ENCODE results near the gene UBE2I. TPM values are rescaled to one million over a fixed set of nuclear protein-coding genes. Genes with fewer than 3 reads are reported as not detected.

The UBE2I gene
- total RNA-seq, 2 donors from 2014 or later: 68.2 to 76.1 TPM

GRCh38 chr16:1330260-1330914 is 21.0 kb downstream of the UBE2I start:
- no peak for DNase-seq (ENCODE audit: low spot score)
- no peak overlapping the region for H3K4me3 ChIP-seq
- H3K36me3 ChIP-seq: peaks cover 1% of the 10 kb centered on the region
- H3K27ac ChIP-seq: no peak overlapping the region
- H3K4me1 ChIP-seq (ENCODE audit: control insufficient read depth in 1 of 2, low read depth in 2 of 2): peaks cover 12 to 26% of the 10 kb centered on the region in 2 donors
- TF ChIP-seq CTCF (IDR thresholded peaks at IDR 0.05): peak; percentile 24
- peaks cover 10% of the 10 kb centered on the region for H3K27me3 ChIP-seq (replicated peaks; ENCODE audit: insufficient read depth)
- ATAC-seq (ENCODE audit: insufficient number of reproducible peaks, low FRiP score, low read depth): no peak
- peaks cover 5% of the 10 kb centered on the region for H3K9me3 ChIP-seq

- ATAC-seq (ENCODE audit: insufficient number of reproducible peaks, low FRiP score, low read depth) (no peak), DNase-seq (ENCODE audit: low spot score) (no peak)
- peaks cover 5% of the 10 kb centered on the region for H3K9me3 ChIP-seq
- H3K4me3 ChIP-seq: peak overlapping the region; percentile 56
- TF ChIP-seq CTCF (IDR thresholded peaks at IDR 0.05): no peak
- H3K4me1 ChIP-seq (ENCODE audit: control insufficient read depth in 1 of 2, low read depth in 2 of 2): peaks cover 12 to 26% of the 10 kb centered on the region in 2 donors
- H3K27ac ChIP-seq: no peak overlapping the region
- H3K27me3 ChIP-seq (replicated peaks; ENCODE audit: insufficient read depth): peaks cover 10% of the 10 kb centered on the region
- H3K36me3 ChIP-seq: no peaks in the 10 kb centered on the region
These were observed 21.7 kb downstream of the UBE2I start for GRCh38 chr16:1330931-1331711.

GRCh38 chr16:1331712-1332617 is 22.5 kb downstream of the UBE2I start:
- H3K27ac ChIP-seq: no peak overlapping the region
- peaks cover 5% of the 10 kb centered on the region for H3K9me3 ChIP-seq
- peaks cover 10% of the 10 kb centered on the region for H3K27me3 ChIP-seq (replicated peaks; ENCODE audit: insufficient read depth)
- no peaks in the 10 kb centered on the region for H3K36me3 ChIP-seq
- ATAC-seq (ENCODE audit: insufficient number of reproducible peaks, low FRiP score, low read depth): no peak
- DNase-seq (ENCODE audit: low spot score): no peak
- H3K4me1 ChIP-seq (ENCODE audit: control insufficient read depth in 1 of 2, low read depth in 2 of 2): peaks cover 12 to 26% of the 10 kb centered on the region in 2 donors
- no peak for TF ChIP-seq CTCF (IDR thresholded peaks at IDR 0.05)
- peak overlapping the region; percentile 56 for H3K4me3 ChIP-seq

GRCh38 chr16:1332618-1333148 is 23.2 kb downstream of the UBE2I start:
- TF ChIP-seq CTCF (IDR thresholded peaks at IDR 0.05): no peak
- no peak for ATAC-seq (ENCODE audit: insufficient number of reproducible peaks, low FRiP score, low read depth)
- H3K27ac ChIP-seq: no peak overlapping the region
- H3K4me1 ChIP-seq (ENCODE audit: control insufficient read depth in 1 of 2, low read depth in 2 of 2): peaks cover 12 to 26% of the 10 kb centered on the region in 2 donors
- H3K36me3 ChIP-seq: no peaks in the 10 kb centered on the region
- H3K9me3 ChIP-seq: peaks cover 5% of the 10 kb centered on the region
- DNase-seq (ENCODE audit: low spot score): no peak
- H3K27me3 ChIP-seq (replicated peaks; ENCODE audit: insufficient read depth): peaks cover 10% of the 10 kb centered on the region
- H3K4me3 ChIP-seq: peak overlapping the region; percentile 56

All from thoracic aorta (tissue), 2 donors.